ENCODE measurements around the gene RECK. TPM values are rescaled to one million over a fixed set of nuclear protein-coding genes. Genes with fewer than 3 reads are reported as not detected.

RECK gene
- total and polyA plus RNA-seq, 3 experiments from 2014 or later = 3.7 to 15.0 (median 4.3) TPM

DNA sequence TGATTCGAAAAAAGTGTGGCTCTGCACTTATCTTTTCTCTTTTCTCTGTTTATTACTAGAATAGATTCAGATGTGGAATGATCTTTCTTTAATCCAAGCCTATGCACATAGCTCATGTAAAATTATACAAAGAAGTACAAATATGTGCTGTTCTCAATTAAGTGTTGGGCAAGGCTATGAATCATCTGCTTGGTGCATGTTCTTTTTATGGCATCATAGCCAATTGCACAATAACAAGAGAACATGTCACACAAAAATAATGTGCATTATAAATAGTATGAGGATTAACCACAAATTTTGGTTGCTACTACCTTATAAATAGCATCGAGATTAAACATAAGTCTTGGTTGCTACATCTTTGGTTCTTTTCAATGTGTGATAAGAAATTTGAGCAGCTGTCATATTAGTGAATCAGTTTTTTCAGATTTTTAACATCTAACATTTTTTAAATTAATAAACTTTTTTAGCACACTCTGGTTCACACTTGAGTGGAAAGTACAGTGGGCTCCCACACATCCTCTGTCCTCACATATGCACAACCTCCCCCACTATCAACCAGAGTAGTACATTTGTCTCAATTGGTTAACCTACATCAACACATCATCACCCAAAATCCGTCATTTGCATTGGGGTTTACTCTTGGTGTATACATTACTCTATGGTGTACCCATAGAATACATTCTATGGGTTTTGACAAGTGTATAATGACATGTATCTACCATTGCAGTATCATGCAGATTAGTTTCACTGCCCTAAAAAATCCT is 6.8 kb upstream of the RECK start:
- POLR2A ChIA-PET = interaction anchor here (0.6 kb wide), 1 partner anchor 69 kb away, joined by 4 read pairs; no protein-coding TSS in a partner anchor
- Histone ChIP-seq H3K4me1 (ENCODE audit: insufficient read depth, low read length) (no peaks in the 10 kb centered on the region), H3K9me3 (ENCODE audit: low read length) (no peaks in the 10 kb centered on the region), H3K4me3 (ENCODE audit: low read length) (no peak overlapping the region), H3K27me3 (ENCODE audit: insufficient read depth, low read length, poor library complexity, severe bottlenecking) (no peaks in the 10 kb centered on the region), H3K36me3 (ENCODE audit: insufficient read depth, low read length) (no peaks in the 10 kb centered on the region), H3K27ac (ENCODE audit: low read depth, low read length) (no peak overlapping the region)
- CTCF ChIA-PET = interaction anchor here (0.9 to 1.9 kb wide), 2 partner anchors 22 to 85 kb away, joined by 3 to 4 read pairs; no protein-coding TSS in a partner anchor
- DNase-seq = no peak
- H3K9me3 Mint-ChIP-seq = no peaks in the 10 kb centered on the region
- no peak overlapping the region for H3K4me3 Mint-ChIP-seq
- H3K4me1 Mint-ChIP-seq = no peaks in the 10 kb centered on the region
- H3K27ac Mint-ChIP-seq = no peak overlapping the region
- H3K27me3 Mint-ChIP-seq = peaks cover 7 to 21% of the 10 kb centered on the region in 2 donors
- H3K36me3 Mint-ChIP-seq = no peaks in the 10 kb centered on the region

DNA sequence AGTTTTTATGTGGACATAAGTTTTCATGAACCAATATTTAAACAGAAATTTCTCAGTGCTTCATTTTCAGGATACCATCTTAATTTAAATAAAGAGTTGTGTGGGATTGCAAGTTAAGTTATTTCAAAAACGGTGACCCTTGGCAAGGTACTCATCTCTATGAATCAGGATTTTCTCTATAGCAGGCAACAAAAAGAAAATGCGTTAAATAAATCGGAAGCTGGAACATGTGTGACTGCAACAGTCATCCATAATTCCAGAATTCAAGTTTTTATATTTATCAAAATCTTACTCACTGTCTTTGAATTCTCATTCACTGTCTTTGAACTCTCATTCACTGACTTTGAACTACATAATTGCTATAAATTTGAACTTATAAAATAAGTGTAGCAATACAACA is 5.8 kb upstream of the RECK start:
- Histone ChIP-seq H3K27ac (ENCODE audit: low read depth, low read length) (no peak overlapping the region), H3K27me3 (ENCODE audit: insufficient read depth, low read length, poor library complexity, severe bottlenecking) (no peaks in the 10 kb centered on the region), H3K9me3 (ENCODE audit: low read length) (no peaks in the 10 kb centered on the region), H3K36me3 (ENCODE audit: insufficient read depth, low read length) (no peaks in the 10 kb centered on the region), H3K4me3 (ENCODE audit: low read length) (no peak overlapping the region), H3K4me1 (ENCODE audit: insufficient read depth, low read length) (no peaks in the 10 kb centered on the region)
- POLR2A ChIA-PET = no interaction called here
- no peak overlapping the region for H3K27ac Mint-ChIP-seq
- H3K27me3 Mint-ChIP-seq = peaks cover 4 to 18% of the 10 kb centered on the region in 2 donors
- no peak overlapping the region for H3K4me3 Mint-ChIP-seq
- H3K36me3 Mint-ChIP-seq = no peaks in the 10 kb centered on the region
- H3K9me3 Mint-ChIP-seq = no peaks in the 10 kb centered on the region
- no peaks in the 10 kb centered on the region for H3K4me1 Mint-ChIP-seq
- CTCF ChIA-PET = no interaction called here
- DNase-seq = no peak

DNA sequence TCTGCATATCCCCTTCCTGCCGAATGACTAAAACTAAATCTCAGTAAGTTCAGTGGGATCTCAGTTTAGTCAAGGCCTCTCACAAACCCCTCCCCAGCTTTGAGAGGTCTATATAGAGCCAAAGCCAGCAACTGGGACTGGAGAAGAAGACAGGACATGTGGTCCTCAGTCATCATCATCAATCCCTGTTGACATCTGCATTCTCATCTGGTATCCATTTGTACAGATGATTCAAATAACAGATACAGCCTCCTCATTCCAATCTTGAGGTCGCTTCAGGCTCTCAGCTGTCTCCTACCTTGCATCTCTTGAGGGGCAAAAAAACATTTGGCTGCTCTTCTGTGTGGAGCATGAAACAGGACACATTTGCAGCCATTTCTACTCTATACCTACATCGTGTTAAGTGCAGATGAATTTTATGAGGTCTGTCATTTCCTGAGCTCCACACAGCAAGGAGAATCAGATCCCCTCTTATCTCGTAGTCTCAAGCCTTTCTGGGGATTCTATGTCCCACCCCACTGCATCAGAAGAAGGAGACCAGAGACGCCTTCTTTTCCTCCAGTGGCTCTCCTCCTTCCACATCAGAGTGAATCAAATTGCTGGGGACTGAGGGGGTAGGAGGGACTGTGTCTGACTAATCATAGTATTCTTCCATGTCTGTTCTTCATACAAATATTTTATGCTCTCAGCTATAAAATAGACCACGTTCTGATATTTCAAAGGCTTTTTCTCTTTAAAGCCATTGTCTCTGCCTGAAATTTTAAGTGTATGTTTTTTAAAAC is 4.7 kb upstream of the RECK start:
- Histone ChIP-seq H3K36me3 (ENCODE audit: insufficient read depth, low read length) (no peaks in the 10 kb centered on the region), H3K27ac (ENCODE audit: low read depth, low read length) (no peak overlapping the region), H3K4me3 (ENCODE audit: low read length) (no peak overlapping the region), H3K27me3 (ENCODE audit: insufficient read depth, low read length, poor library complexity, severe bottlenecking) (no peaks in the 10 kb centered on the region), H3K9me3 (ENCODE audit: low read length) (no peaks in the 10 kb centered on the region), H3K4me1 (ENCODE audit: insufficient read depth, low read length) (no peaks in the 10 kb centered on the region)
- Mint-ChIP-seq H3K4me1 (peaks cover 0 to 4% (median 4%) of the 10 kb centered on the region in 3 donors), H3K36me3 (peaks cover 0 to 1% (median 0%) of the 10 kb centered on the region in 3 donors), H3K27me3 (peaks cover 4 to 14% of the 10 kb centered on the region in 2 donors), H3K4me3 (peak overlapping the region in 1 of 7 donors; percentile 24), H3K27ac (no peak overlapping the region), H3K9me3 (no peaks in the 10 kb centered on the region)
- POLR2A ChIA-PET = no interaction called here
- DNase-seq = no peak
- CTCF ChIA-PET = interaction anchor here (1.1 kb wide), 1 partner anchor 9 kb away, joined by 4 read pairs; no protein-coding TSS in a partner anchor

DNA sequence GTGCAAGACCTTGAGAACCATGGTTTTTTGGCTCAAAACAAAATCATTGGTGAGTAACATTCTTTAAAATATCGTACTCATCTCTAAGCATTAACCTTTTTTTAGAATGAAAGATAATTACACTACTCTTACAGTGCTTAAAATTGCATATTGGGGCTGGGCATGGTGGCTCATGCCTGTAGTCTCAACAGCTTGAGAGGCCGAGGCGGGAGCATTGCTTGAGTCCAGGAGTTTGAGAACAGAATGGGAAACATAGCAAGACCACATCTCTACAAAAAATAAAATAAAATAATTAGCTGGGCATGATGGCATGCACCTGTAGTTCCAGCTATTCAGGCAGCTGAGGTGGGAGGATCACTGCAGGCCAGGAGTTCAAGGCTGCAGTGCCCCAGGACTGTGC is 2.9 kb upstream of the RECK start:
- Histone ChIP-seq H3K36me3 (ENCODE audit: insufficient read depth, low read length) (no peaks in the 10 kb centered on the region), H3K4me3 (ENCODE audit: low read length) (no peak overlapping the region), H3K4me1 (ENCODE audit: insufficient read depth, low read length) (peaks cover 13% of the 10 kb centered on the region), H3K9me3 (ENCODE audit: low read length) (no peaks in the 10 kb centered on the region), H3K27me3 (ENCODE audit: insufficient read depth, low read length, poor library complexity, severe bottlenecking) (no peaks in the 10 kb centered on the region), H3K27ac (ENCODE audit: low read depth, low read length) (no peak overlapping the region)
- H3K4me3 Mint-ChIP-seq = peak overlapping the region in 1 of 7 donors; percentile 40
- peaks cover 5 to 13% of the 10 kb centered on the region in 2 donors for H3K27me3 Mint-ChIP-seq
- peaks cover 15 to 18% (median 17%) of the 10 kb centered on the region in 3 donors for H3K4me1 Mint-ChIP-seq
- H3K9me3 Mint-ChIP-seq = no peaks in the 10 kb centered on the region
- DNase-seq = no peak
- CTCF ChIA-PET = interaction anchor here (0.7 to 2.4 kb wide), 2 partner anchors 11 to 155 kb away, joined by 4 to 8 read pairs; no protein-coding TSS in a partner anchor
- H3K27ac Mint-ChIP-seq = peak overlapping the region in 1 of 8 donors; percentile 15
- peaks cover 0 to 4% (median 0%) of the 10 kb centered on the region in 3 donors for H3K36me3 Mint-ChIP-seq
- POLR2A ChIA-PET = no interaction called here

DNA sequence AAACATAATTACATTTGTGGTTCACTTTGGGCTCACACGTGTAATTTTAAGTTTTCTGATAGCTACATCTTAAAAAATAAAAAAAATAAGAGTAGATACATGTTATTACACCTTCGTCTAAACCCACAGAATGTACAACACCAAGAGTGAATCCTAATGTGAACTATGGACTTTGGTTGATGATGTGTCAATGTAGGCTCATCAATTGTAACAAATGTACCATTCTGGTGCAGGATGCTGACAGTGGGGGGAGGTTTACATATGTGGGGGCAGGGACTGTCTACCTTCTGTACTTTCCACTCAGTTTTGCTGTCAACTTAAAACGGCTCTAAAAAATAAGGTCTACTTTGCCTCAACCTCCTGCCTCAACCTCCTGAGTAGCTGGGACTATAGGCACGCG is 2.5 kb upstream of the RECK start:
- Histone ChIP-seq H3K27ac (ENCODE audit: low read depth, low read length) (no peak overlapping the region), H3K4me3 (ENCODE audit: low read length) (no peak overlapping the region), H3K27me3 (ENCODE audit: insufficient read depth, low read length, poor library complexity, severe bottlenecking) (no peaks in the 10 kb centered on the region), H3K9me3 (ENCODE audit: low read length) (no peaks in the 10 kb centered on the region), H3K4me1 (ENCODE audit: insufficient read depth, low read length) (peaks cover 15% of the 10 kb centered on the region), H3K36me3 (ENCODE audit: insufficient read depth, low read length) (no peaks in the 10 kb centered on the region)
- Mint-ChIP-seq H3K4me3 (peak overlapping the region in 1 of 7 donors; percentile 60), H3K36me3 (peaks cover 0 to 4% (median 0%) of the 10 kb centered on the region in 3 donors), H3K4me1 (peaks cover 17 to 22% (median 18%) of the 10 kb centered on the region in 3 donors), H3K27ac (no peak overlapping the region), H3K27me3 (peaks cover 4 to 9% of the 10 kb centered on the region in 2 donors), H3K9me3 (no peaks in the 10 kb centered on the region)
- ChIA-PET CTCF (interaction anchor here (0.7 to 2.4 kb wide), 2 partner anchors 11 to 156 kb away, joined by 4 to 8 read pairs; no protein-coding TSS in a partner anchor), POLR2A (no interaction called here)
- DNase-seq = no peak

DNA sequence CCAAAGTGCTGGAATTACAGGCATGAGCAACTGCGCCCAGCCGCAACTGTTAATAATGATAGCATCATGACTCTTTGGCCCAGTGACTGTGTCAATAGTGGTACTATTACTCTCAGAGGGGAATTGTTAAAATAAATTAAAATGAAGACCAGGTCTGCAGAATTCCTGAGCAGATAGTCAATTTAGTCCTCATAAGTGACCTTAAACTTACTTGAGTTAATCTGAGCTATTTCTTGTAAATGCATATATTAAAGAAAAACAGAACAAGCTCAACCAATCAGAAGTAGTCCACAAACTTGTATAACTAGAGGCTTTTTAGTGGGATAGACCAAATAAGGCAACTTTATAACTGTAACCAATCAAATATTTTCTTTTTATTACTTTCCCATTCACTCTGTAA is 1.7 kb upstream of the RECK start:
- POLR2A ChIA-PET = no interaction called here
- H3K4me3 Mint-ChIP-seq = peak overlapping the region in 2 of 7 donors; percentile 45 to 95

DNA sequence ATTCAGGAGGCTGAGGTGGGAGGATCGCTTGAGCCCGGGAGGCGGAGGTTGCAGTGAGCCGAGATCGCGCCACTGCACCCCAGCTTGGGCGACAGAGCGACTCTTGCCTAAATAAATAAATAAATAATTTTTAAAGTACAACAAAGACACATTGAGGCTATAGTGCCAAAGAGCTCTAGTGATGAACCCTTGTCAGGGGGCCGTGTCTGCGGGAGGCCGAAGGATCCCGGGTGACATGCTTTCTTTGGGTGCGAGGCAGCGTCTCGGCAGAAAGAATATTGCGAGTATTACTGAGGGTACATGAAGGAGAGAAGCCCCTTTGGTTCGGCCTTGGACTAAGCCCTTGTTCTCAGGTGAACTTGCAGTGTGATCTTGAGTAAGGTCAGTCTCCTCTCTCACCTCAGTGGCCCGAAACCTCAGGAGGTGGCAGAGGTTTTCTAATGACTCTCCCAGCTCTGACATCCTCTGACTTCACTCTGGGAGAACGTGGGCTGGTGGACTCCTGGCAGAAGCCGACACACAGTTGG is 397 bp upstream of the RECK start:
- ChIA-PET CTCF (interaction anchor here (1.2 to 3.0 kb wide), 2 partner anchors 13 to 29 kb away, joined by 5 to 14 read pairs; no protein-coding TSS in a partner anchor), POLR2A (interaction anchor here (0.8 kb wide), 1 partner anchor 44 kb away, joined by 4 read pairs; no protein-coding TSS in a partner anchor)
- Mint-ChIP-seq H3K27me3 (peaks cover 4 to 9% of the 10 kb centered on the region in 2 donors), H3K27ac (peak overlapping the region in 6 of 8 donors; percentile 13 to 82 (median 74)), H3K4me3 (peak overlapping the region; percentile 84 to 95 (median 87)), H3K9me3 (no peaks in the 10 kb centered on the region), H3K36me3 (peaks cover 0 to 4% (median 0%) of the 10 kb centered on the region in 3 donors), H3K4me1 (peaks cover 31 to 42% (median 38%) of the 10 kb centered on the region in 3 donors)
- peaks cover 19% of the 10 kb centered on the region for H3K4me1 ChIP-seq (ENCODE audit: insufficient read depth, low read length)
- peak in 1 of 5 donors; percentile 2 for DNase-seq
- no peaks in the 10 kb centered on the region for H3K27me3 ChIP-seq (ENCODE audit: insufficient read depth, low read length, poor library complexity, severe bottlenecking)
- no peak overlapping the region for H3K27ac ChIP-seq (ENCODE audit: low read depth, low read length)
- H3K36me3 ChIP-seq (ENCODE audit: insufficient read depth, low read length) = no peaks in the 10 kb centered on the region
- peak overlapping the region; percentile 68 for H3K4me3 ChIP-seq (ENCODE audit: low read length)
- H3K9me3 ChIP-seq (ENCODE audit: low read length) = no peaks in the 10 kb centered on the region

More for the DNA sequence above, 1.7 kb upstream of the RECK start:
- Histone ChIP-seq H3K27me3 (ENCODE audit: insufficient read depth, low read length, poor library complexity, severe bottlenecking) (no peaks in the 10 kb centered on the region), H3K36me3 (ENCODE audit: insufficient read depth, low read length) (no peaks in the 10 kb centered on the region), H3K4me3 (ENCODE audit: low read length) (no peak overlapping the region), H3K9me3 (ENCODE audit: low read length) (no peaks in the 10 kb centered on the region), H3K27ac (ENCODE audit: low read depth, low read length) (no peak overlapping the region), H3K4me1 (ENCODE audit: insufficient read depth, low read length) (peaks cover 15% of the 10 kb centered on the region)
- CTCF ChIA-PET = interaction anchor here (1.0 to 2.4 kb wide), 2 partner anchors 10 to 12 kb away, joined by 3 to 8 read pairs; no protein-coding TSS in a partner anchor
- no peak for DNase-seq
- H3K27me3 Mint-ChIP-seq = peaks cover 4 to 9% of the 10 kb centered on the region in 2 donors
- peaks cover 20 to 29% (median 25%) of the 10 kb centered on the region in 3 donors for H3K4me1 Mint-ChIP-seq
- peaks cover 0 to 4% (median 0%) of the 10 kb centered on the region in 3 donors for H3K36me3 Mint-ChIP-seq
- no peaks in the 10 kb centered on the region for H3K9me3 Mint-ChIP-seq
- peak overlapping the region in 1 of 8 donors; percentile 6 for H3K27ac Mint-ChIP-seq

Data from CD8-positive, alpha-beta memory T cell (primary cell).